Measurements from ENCODE around the gene TNK2. TPM values are rescaled to one million over a fixed set of nuclear protein-coding genes. Genes with fewer than 3 reads are reported as not detected.

Gene TNK2
- total and polyA plus RNA-seq, 8 donors, result 21.0 to 91.2 (median 25.0) TPM

DNA sequence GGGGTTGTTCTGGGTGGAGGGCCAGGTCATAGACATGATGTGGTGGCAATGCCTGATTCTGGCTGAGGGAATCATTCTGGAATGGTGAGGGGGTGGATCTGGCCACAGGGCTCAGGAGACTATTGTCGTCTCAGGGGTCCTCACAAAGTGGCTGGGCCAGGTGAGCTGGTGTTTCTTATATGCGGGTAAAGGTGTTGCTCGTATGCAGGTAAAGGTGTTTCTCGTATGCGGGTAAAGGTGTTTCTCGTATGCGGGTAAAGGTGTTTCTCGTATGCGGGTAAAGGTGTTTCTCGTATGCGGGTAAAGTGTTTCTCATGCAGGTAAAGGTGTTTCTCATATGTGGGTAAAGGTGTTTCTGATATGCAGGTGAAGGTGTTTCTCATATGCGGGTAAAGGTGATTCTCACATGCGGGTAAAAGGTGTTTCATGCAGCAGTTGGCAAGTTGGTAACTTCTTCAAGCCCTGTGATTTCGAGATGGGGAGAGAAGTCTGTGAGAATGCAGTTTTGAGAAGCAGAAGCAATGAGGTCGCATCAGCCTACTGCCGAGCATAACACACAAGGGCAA, 86.1 kb downstream of the TNK2 start:
- intact Hi-C loops (cut with DNase I), result no loop called here
- Histone ChIP-seq H3K27me3 (no peaks in the 10 kb centered on the region), H3K4me3 (no peak overlapping the region), H3K9me3 (no peaks in the 10 kb centered on the region), H3K4me1 (no peaks in the 10 kb centered on the region), H3K27ac (no peak overlapping the region), H3K36me3 (no peaks in the 10 kb centered on the region)
- TF ChIP-seq, protein P1, sequence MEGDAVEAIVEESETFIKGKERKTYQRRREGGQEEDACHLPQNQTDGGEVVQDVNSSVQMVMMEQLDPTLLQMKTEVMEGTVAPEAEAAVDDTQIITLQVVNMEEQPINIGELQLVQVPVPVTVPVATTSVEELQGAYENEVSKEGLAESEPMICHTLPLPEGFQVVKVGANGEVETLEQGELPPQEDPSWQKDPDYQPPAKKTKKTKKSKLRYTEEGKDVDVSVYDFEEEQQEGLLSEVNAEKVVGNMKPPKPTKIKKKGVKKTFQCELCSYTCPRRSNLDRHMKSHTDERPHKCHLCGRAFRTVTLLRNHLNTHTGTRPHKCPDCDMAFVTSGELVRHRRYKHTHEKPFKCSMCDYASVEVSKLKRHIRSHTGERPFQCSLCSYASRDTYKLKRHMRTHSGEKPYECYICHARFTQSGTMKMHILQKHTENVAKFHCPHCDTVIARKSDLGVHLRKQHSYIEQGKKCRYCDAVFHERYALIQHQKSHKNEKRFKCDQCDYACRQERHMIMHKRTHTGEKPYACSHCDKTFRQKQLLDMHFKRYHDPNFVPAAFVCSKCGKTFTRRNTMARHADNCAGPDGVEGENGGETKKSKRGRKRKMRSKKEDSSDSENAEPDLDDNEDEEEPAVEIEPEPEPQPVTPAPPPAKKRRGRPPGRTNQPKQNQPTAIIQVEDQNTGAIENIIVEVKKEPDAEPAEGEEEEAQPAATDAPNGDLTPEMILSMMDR (IDR thresholded peaks at IDR 0.05), result no peak
- WGBS, 2 donors, result 86 to 92% methylated on average over 16 of the region's 16 CpGs
- no peak for DNase-seq
- FAIRE-seq, result no peak
- ATAC-seq, result no peak

DNA sequence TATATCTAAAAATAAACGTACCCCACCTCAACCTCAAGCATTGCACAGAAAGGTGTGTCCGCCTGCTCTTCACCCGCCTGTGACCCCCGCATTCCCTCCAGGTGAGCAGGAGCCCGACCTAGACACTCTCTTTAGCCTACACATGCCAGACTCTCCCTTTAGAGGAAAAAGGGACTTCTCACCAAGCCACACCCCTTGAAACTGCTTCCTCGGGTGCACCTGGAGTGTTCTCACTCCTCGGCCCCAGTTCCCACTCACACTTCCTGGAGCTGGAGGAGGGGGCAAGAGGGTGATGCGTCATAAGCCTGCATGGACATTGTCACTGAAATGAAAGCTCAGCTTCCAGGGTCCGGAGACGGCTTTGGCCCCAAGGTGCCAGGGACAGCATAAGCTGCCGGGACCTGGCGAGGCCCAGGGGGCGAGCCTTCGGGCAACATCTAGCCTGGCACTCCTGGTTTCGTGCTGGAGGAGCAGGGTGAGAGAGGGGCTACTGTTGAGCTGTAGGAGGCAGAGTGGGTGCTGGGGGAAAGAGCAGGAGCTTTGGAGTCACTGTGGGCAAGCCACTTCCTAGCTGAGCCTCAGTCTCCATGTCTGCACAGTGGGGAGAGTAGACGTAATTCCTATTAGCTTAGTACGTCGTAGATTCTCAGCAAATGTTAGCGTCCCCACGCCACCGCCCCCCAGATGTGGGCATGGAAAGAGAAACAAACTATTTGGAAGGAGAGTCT, 86.8 kb downstream of the TNK2 start:
- Histone ChIP-seq H3K27ac (no peak overlapping the region), H3K4me3 (no peak overlapping the region), H3K9me3 (no peaks in the 10 kb centered on the region), H3K4me1 (no peaks in the 10 kb centered on the region), H3K36me3 (no peaks in the 10 kb centered on the region), H3K27me3 (no peaks in the 10 kb centered on the region)
- no peak for FAIRE-seq
- peak in 3 of 4 donors; percentile 31 to 75 (median 72) for ATAC-seq
- DNase-seq, result no peak
- TF ChIP-seq, protein P1 (IDR thresholded peaks at IDR 0.05), result no peak
- intact Hi-C loops (cut with DNase I), result no loop called here
- WGBS, 2 donors, result 76 to 79% methylated on average over 21 of the region's 21 CpGs

DNA sequence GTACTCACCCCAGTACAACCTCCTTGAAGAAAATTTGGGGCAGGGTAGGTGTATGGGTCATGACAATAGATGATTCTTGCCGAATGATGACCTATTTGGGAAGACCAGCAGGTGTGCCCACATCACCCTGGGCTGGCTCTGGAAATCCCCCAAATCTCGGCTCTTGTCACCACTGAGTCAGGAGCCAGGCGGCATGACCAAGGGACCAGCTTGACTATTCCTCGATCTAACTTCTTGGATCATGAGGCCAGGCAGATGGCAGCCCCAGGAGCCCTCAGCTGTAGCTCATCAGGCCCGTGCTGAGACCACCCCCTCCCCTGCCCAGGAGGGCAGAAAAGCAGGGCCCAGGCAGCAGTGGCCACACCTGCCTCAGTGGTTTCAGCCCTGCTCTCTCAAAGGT, 87.5 kb downstream of the TNK2 start:
- Histone ChIP-seq H3K27me3 (no peaks in the 10 kb centered on the region), H3K36me3 (no peaks in the 10 kb centered on the region), H3K4me3 (no peak overlapping the region), H3K27ac (no peak overlapping the region), H3K4me1 (no peaks in the 10 kb centered on the region), H3K9me3 (no peaks in the 10 kb centered on the region)
- WGBS, 2 donors, result 76% methylated on average over 5 of the region's 5 CpGs
- DNase-seq, result no peak
- intact Hi-C loops (cut with DNase I), result no loop called here
- ATAC-seq, result no peak
- TF ChIP-seq, protein P1 (IDR thresholded peaks at IDR 0.05), result no peak
- FAIRE-seq, result no peak

DNA sequence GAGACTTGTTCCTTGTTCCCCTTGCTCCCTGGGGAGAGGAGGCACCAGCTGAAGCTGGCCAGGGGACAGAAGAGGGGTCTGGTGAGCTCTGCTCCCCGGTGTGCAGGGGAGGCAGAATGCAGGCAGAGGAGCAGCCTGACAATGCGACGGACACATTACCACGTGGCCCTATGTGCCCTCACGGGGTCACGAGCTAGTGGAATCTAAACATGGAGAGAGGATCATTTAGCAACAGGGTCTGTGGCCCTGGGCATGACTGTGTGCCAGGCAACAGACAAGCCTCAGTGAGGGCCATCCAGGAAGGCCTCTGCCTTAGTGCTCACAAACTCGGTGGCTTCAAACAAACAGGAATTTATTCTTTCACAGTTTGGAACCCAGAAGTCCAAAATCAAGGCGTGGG, 88.2 kb downstream of the TNK2 start:
- Histone ChIP-seq H3K4me3 (no peak overlapping the region), H3K27me3 (no peaks in the 10 kb centered on the region), H3K27ac (no peak overlapping the region), H3K9me3 (no peaks in the 10 kb centered on the region), H3K36me3 (no peaks in the 10 kb centered on the region), H3K4me1 (no peaks in the 10 kb centered on the region)
- intact Hi-C loops (cut with DNase I), result no loop called here
- 77 to 87% methylated on average over 8 of the region's 8 CpGs for WGBS, 2 donors
- ATAC-seq (no peak), FAIRE-seq (no peak), DNase-seq (no peak)
- TF ChIP-seq, protein P1 (IDR thresholded peaks at IDR 0.05), result no peak

DNA sequence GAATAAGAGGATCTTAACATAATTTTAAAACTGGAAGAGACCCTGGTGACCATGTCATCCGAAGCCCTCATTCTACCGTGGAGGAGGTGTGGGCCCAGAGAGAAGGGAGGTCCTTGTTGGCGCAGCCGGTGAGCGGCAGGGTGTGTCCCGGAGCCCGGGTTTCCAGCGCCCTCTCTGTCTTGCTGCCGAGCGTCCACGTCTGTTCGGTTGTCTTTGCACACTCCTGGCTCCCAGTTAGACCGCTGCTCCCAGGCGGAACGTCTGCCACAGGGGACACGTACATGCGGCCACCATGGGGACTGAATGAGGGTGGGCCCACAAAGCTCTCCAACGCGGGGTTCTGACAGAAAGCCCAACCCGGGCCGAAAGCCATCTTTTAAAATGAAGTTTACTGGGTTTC, 90.0 kb downstream of the TNK2 start:
- no peaks in the 10 kb centered on the region for H3K27me3 ChIP-seq
- intact Hi-C loops (cut with DNase I), result no loop called here
- no peak for ATAC-seq
- peak in 1 of 6 donors; percentile 25 for DNase-seq
- no peaks in the 10 kb centered on the region for H3K36me3 ChIP-seq
- no peak overlapping the region for H3K27ac ChIP-seq
- TF ChIP-seq, protein P1 (IDR thresholded peaks at IDR 0.05), result no peak
- no peak for FAIRE-seq
- no peaks in the 10 kb centered on the region for H3K4me1 ChIP-seq
- no peak overlapping the region for H3K4me3 ChIP-seq
- H3K9me3 ChIP-seq, result no peaks in the 10 kb centered on the region
- 84 to 90% methylated on average over 21 of the region's 21 CpGs for WGBS, 2 donors

All from pancreas (tissue), 10 donors.